ENCODE data around the gene PRDM16. TPM values are rescaled to one million over a fixed set of nuclear protein-coding genes. Genes with fewer than 3 reads are reported as not detected.

Gene PRDM16
- total and polyA plus RNA-seq, 2 donors (not counting 1 experiment from before 2014, with no cell fraction given), result 0.03 to 0.12 TPM

GRCh38 chr1:3024019-3024418, 45.0 kb upstream of the PRDM16 start:
- no peaks in the 10 kb centered on the region for H3K79me2 ChIP-seq (ENCODE audit: control insufficient read depth, insufficient read depth, low read length)
- H3K9ac ChIP-seq (ENCODE audit: low read length), result no peak overlapping the region
- H3K27ac Mint-ChIP-seq, result no peak overlapping the region
- H2AFZ ChIP-seq (ENCODE audit: insufficient read depth, low read depth, low read length, poor library complexity, severe bottlenecking), result no peak overlapping the region
- CTCF ChIA-PET, result no interaction called here
- no peak for ATAC-seq (ENCODE audit: low read depth)
- no peak overlapping the region for H3K4me2 ChIP-seq (replicated peaks; ENCODE audit: low read depth, low read length, poor library complexity, severe bottlenecking)
- WGBS (ENCODE audit: insufficient coverage), result 89% methylated on average over 6 of the region's 9 CpGs
- no peaks in the 10 kb centered on the region for H3K4me1 Mint-ChIP-seq
- no peaks in the 10 kb centered on the region for H3K9me3 Mint-ChIP-seq (ENCODE audit: insufficient read depth)
- no peak overlapping the region for H3K4me3 ChIP-seq (ENCODE audit: control extremely low read depth in 1 of 5, extremely low read depth in 1 of 5, insufficient read depth in 1 of 5, low read depth in 2 of 5, low read length in 4 of 5)
- H3K27me3 ChIP-seq (replicated peaks in 1 of 4; ENCODE audit: control extremely low read depth in 1 of 4, control insufficient read depth in 3 of 4, insufficient read depth in 4 of 4, low read length in 3 of 4), result peaks cover 0 to 7% (median 0%) of the 10 kb centered on the region in 4 experiments
- H3K36me3 ChIP-seq (replicated peaks in 1 of 2; ENCODE audit: control extremely low read depth in 1 of 2, control insufficient read depth in 1 of 2, extremely low read depth in 1 of 2, insufficient read depth in 2 of 2, low read length in 1 of 2), result no peaks in the 10 kb centered on the region
- no peaks in the 10 kb centered on the region for H3K4me1 ChIP-seq (ENCODE audit: control insufficient read depth in 2 of 2, insufficient read depth in 2 of 2, low read length in 2 of 2)
- intact Hi-C loops (cut with micrococcal nuclease), result no loop called here
- H3K27me3 Mint-ChIP-seq, result no peaks in the 10 kb centered on the region
- H3K9me3 ChIP-seq (ENCODE audit: control extremely low read depth in 1 of 3, control insufficient read depth in 2 of 3, insufficient read depth in 1 of 3, low read length in 2 of 3), result peaks cover 0 to 7% (median 0%) of the 10 kb centered on the region in 3 donors
- no peak overlapping the region for H3K4me3 Mint-ChIP-seq
- DNase-seq, result no peak
- TF ChIP-seq EZH2 (IDR thresholded peaks at IDR 0.05; ENCODE audit: borderline replicate concordance, insufficient read depth, low read depth, low read length, poor library complexity, severe bottlenecking) (no peak), CTCF (IDR thresholded peaks at IDR 0.05) (no peak)
- POLR2A ChIA-PET, result no interaction called here
- H4K20me1 ChIP-seq (ENCODE audit: control insufficient read depth, insufficient read depth, low read length, poor library complexity, severe bottlenecking), result no peaks in the 10 kb centered on the region
- no peak overlapping the region for H3K27ac ChIP-seq (ENCODE audit: low read length in 2 of 2)

GRCh38 chr1:3024588-3024987, 44.4 kb upstream of the PRDM16 start:
- Histone ChIP-seq H3K79me2 (ENCODE audit: control insufficient read depth, insufficient read depth, low read length) (no peaks in the 10 kb centered on the region), H3K4me2 (replicated peaks; ENCODE audit: low read depth, low read length, poor library complexity, severe bottlenecking) (no peak overlapping the region), H3K27me3 (replicated peaks in 1 of 4; ENCODE audit: control extremely low read depth in 1 of 4, control insufficient read depth in 3 of 4, insufficient read depth in 4 of 4, low read length in 3 of 4) (peaks cover 0 to 8% (median 0%) of the 10 kb centered on the region in 4 experiments), H3K4me3 (ENCODE audit: control extremely low read depth in 1 of 5, extremely low read depth in 1 of 5, insufficient read depth in 1 of 5, low read depth in 2 of 5, low read length in 4 of 5) (no peak overlapping the region), H3K9ac (ENCODE audit: low read length) (no peak overlapping the region), H3K36me3 (replicated peaks in 1 of 2; ENCODE audit: control extremely low read depth in 1 of 2, control insufficient read depth in 1 of 2, extremely low read depth in 1 of 2, insufficient read depth in 2 of 2, low read length in 1 of 2) (no peaks in the 10 kb centered on the region), H4K20me1 (ENCODE audit: control insufficient read depth, insufficient read depth, low read length, poor library complexity, severe bottlenecking) (no peaks in the 10 kb centered on the region), H3K4me1 (ENCODE audit: control insufficient read depth in 2 of 2, insufficient read depth in 2 of 2, low read length in 2 of 2) (no peaks in the 10 kb centered on the region), H3K9me3 (ENCODE audit: control extremely low read depth in 1 of 3, control insufficient read depth in 2 of 3, insufficient read depth in 1 of 3, low read length in 2 of 3) (peaks cover 0 to 7% (median 0%) of the 10 kb centered on the region in 3 donors), H2AFZ (ENCODE audit: insufficient read depth, low read depth, low read length, poor library complexity, severe bottlenecking) (no peak overlapping the region), H3K27ac (ENCODE audit: low read length in 2 of 2) (no peak overlapping the region)
- TF ChIP-seq CTCF (IDR thresholded peaks at IDR 0.05) (no peak), EZH2 (IDR thresholded peaks at IDR 0.05; ENCODE audit: borderline replicate concordance, insufficient read depth, low read depth, low read length, poor library complexity, severe bottlenecking) (no peak)
- no peaks in the 10 kb centered on the region for H3K4me1 Mint-ChIP-seq
- POLR2A ChIA-PET, result no interaction called here
- CTCF ChIA-PET, result no interaction called here
- H3K27ac Mint-ChIP-seq, result no peak overlapping the region
- ATAC-seq (ENCODE audit: low read depth) (no peak), DNase-seq (no peak)
- intact Hi-C loops (cut with micrococcal nuclease), result no loop called here
- H3K4me3 Mint-ChIP-seq, result no peak overlapping the region
- WGBS (ENCODE audit: insufficient coverage), result 77% methylated on average over 5 of the region's 11 CpGs
- H3K27me3 Mint-ChIP-seq, result no peaks in the 10 kb centered on the region
- no peaks in the 10 kb centered on the region for H3K9me3 Mint-ChIP-seq (ENCODE audit: insufficient read depth)
